DOHH2 (cell line): Measurements from ENCODE around the gene FGGY.

Source experiments
- EZH2phosphoT487 ChIP-seq: fragments of 200-600 bp; sonication (generic); IDR thresholded peaks from 2 replicates; pipeline ENCODE4 v1.6.1; 2017; ENCODE audit warnings: borderline replicate concordance, mild to moderate bottlenecking, antibody characterized with exemption, low read length, moderate library complexity, mixed read lengths
- TF ChIP-seq, protein P1 (sequence below): fragments of 200-600 bp; sonication (generic); IDR thresholded peaks from one replicate; pipeline ENCODE4 v1.5.1; 2014; ENCODE audit warnings: antibody characterized with exemption, mild to moderate bottlenecking, low read depth, low read length; ENCODE audit not compliant: poor library complexity, severe bottlenecking

DNA sequence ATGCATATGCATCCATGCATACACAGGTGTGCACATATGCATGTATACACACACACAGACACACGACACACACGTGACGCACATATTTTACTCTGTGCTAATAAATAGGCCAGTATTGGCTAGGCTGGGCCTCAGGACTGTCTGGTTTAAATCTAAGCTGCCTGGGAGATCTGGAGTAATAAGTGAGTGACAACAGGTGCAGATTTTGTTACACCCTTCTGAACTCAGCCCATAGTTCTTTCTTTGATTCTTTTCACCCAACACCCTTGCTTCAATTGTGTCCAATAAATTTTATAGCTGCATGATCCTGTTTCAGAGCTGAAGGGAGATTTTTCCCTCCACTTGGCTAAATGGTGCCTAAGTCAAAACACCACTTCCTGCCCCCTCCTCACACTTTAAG is 132.8 kb downstream of the FGGY start:
- TF ChIP-seq, protein P1, sequence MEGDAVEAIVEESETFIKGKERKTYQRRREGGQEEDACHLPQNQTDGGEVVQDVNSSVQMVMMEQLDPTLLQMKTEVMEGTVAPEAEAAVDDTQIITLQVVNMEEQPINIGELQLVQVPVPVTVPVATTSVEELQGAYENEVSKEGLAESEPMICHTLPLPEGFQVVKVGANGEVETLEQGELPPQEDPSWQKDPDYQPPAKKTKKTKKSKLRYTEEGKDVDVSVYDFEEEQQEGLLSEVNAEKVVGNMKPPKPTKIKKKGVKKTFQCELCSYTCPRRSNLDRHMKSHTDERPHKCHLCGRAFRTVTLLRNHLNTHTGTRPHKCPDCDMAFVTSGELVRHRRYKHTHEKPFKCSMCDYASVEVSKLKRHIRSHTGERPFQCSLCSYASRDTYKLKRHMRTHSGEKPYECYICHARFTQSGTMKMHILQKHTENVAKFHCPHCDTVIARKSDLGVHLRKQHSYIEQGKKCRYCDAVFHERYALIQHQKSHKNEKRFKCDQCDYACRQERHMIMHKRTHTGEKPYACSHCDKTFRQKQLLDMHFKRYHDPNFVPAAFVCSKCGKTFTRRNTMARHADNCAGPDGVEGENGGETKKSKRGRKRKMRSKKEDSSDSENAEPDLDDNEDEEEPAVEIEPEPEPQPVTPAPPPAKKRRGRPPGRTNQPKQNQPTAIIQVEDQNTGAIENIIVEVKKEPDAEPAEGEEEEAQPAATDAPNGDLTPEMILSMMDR: no peak
- no peak for TF ChIP-seq EZH2phosphoT487
